Bronchial epithelial cell (primary cell): ENCODE data around the gene RNF10. TPM values are rescaled to one million over a fixed set of nuclear protein-coding genes. Genes with fewer than 3 reads are reported as not detected.
"Not testable (repeated sequence)": the region's sequence is repeated elsewhere in the genome, so short reads cannot be mapped to it uniquely, and the experiment has no call there.

Source experiments
- DNase-seq: peaks from one replicate; pipeline ENCODE4 v3.0.0-alpha.2; 2010; ENCODE audit warnings: low read depth
- FAIRE-seq: peaks from 2 replicates; lab custom pipeline; 2011; peaks lifted over from hg19 to GRCh38; lab: Jason Lieb, UNC
- H3K27me3 ChIP-seq: 2 replicates; pipeline ENCODE4 v1.5.1; 2011; ENCODE audit warnings: low read length; ENCODE audit not compliant: control insufficient read depth, insufficient read depth
- H3K36me3 ChIP-seq: 2 replicates; pipeline ENCODE4 v1.5.1; 2011; ENCODE audit warnings: low read length; ENCODE audit not compliant: control insufficient read depth, insufficient read depth
- H3K4me3 ChIP-seq: 2 replicates; pipeline ENCODE4 v1.5.1; 2011; ENCODE audit warnings: mild to moderate bottlenecking, low read depth, low read length, control low read depth
- total RNA-seq: library from RNA; depleted of rRNA; stranded (reverse); fragments of >200 nt; gene quantifications from 2 replicates; pipeline ENCODE4 v1.2.1, GENCODE V29; 2014
- TF ChIP-seq, protein P1 (sequence below): IDR thresholded peaks from 2 replicates; pipeline ENCODE4 v1.5.1; 2011; ENCODE audit warnings: mild to moderate bottlenecking, moderate library complexity, low read length, control low read depth, inconsistent platforms; ENCODE audit not compliant: insufficient read depth, severe bottlenecking

The RNF10 gene
- total RNA-seq, 1 donor from 2014 or later = 138 TPM

DNA sequence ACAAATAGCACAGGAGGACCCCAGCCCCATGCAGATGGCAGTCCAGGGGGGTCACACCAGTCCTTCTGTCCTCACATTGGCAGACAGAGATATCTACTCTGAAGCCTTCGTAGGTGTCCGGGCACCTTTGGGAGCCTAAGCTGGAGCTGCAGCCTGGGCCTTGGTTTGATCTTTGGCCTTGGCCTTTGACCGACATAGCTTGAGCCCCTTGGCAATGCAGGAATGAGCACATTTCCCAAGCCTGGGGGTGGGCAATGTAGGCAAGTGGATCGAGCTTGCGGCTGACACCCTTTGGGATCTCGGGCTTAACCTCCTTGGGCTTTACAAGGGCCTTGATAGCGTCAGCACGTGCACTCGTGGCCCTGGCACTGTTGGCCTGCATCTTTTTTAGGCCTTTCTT lies 11.6 kb upstream of the RNF10 start:
- TF ChIP-seq, protein P1, sequence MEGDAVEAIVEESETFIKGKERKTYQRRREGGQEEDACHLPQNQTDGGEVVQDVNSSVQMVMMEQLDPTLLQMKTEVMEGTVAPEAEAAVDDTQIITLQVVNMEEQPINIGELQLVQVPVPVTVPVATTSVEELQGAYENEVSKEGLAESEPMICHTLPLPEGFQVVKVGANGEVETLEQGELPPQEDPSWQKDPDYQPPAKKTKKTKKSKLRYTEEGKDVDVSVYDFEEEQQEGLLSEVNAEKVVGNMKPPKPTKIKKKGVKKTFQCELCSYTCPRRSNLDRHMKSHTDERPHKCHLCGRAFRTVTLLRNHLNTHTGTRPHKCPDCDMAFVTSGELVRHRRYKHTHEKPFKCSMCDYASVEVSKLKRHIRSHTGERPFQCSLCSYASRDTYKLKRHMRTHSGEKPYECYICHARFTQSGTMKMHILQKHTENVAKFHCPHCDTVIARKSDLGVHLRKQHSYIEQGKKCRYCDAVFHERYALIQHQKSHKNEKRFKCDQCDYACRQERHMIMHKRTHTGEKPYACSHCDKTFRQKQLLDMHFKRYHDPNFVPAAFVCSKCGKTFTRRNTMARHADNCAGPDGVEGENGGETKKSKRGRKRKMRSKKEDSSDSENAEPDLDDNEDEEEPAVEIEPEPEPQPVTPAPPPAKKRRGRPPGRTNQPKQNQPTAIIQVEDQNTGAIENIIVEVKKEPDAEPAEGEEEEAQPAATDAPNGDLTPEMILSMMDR = no peak
- no peak overlapping the region for H3K4me3 ChIP-seq
- no peak for DNase-seq
- no peak for FAIRE-seq
- no peaks in the 10 kb centered on the region for H3K36me3 ChIP-seq
- H3K27me3 ChIP-seq = no peaks in the 10 kb centered on the region

DNA sequence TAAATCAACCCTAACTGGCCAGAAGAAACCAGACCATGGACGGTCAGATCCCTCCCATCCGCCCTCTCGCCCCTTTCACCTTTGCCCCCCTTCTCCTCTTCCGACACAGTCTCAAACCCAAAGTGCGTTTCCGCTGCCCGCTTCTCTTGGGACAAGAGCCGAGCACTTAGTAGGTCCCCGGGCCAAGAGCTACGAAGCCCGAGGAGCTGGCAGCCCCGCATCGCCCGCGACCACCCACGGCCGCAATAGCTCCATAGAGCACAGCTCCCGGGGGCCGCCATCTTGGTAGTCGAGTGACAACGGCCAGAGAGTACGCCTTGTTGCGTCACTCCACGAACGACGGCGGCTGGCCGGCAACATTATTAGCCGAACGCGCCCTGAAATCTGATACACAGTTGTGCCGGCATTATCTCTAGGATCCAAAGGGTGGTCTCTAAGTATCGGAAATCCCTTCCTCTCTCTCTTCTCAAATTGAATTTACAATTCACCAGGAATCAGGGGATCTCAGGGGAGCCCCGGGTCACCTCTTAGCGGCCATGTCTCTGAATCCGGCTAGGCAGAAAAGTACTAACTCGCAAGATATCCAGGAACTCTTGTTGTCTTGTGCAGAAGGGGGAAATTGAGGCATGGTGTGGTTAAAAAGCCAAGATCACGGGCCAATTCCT lies 5.2 kb upstream of the RNF10 start, which contains the start of gene COQ5:
COQ5 (minus strand) TSS at position 298 of the 665 bp plus-strand sequence; CDS start at position 281, 17 bp downstream.
- TF ChIP-seq, protein P1 = no peak
- H3K27me3 ChIP-seq = no peaks in the 10 kb centered on the region
- peak; percentile 63 for DNase-seq
- H3K4me3 ChIP-seq = peak within 1 kb of the TSS; percentile 93
- FAIRE-seq = no peak
- H3K36me3 ChIP-seq = no peaks in the 10 kb centered on the region

DNA sequence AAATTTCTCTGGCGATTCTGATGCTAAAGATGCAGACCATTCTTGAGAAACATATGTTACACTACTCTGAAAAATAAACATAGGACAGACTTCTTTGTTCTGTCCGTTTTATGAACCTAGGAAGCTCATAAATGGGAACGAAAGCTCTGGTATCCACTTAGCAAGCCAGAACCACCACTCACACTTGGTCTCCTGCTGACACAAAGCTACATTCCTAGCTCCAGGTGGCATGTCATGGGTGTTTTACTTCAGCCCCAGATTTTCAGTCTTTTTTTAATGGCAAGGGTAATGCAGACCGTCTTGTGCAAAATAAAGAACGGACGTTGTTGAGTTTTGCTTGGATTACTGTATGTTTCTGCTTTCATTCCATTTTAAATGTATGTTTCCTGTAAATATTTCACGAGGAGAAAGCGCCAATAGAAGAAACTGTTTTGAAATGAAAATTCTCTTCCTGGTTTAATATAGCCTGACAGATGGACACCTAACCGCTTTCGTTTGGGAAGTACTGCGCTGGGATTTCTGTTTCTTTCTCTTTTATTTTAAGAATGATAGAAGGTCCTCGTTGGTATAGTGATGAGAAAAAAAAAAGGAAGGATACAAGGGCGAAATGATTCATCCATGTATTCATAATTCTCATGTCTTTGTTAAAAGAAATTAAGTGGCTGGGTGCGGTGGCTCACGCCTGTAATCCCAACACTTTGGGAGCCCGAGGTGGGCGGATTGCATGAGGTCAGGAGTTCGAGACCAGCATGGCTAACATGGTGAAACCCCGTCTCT lies 4.3 kb upstream of the RNF10 start:
- Histone ChIP-seq H3K4me3 (peak overlapping the region; percentile 93), H3K27me3 (no peaks in the 10 kb centered on the region), H3K36me3 (no peaks in the 10 kb centered on the region)
- FAIRE-seq (no peak), DNase-seq (peak; percentile 74)
- TF ChIP-seq, protein P1 = peak; percentile 35

DNA sequence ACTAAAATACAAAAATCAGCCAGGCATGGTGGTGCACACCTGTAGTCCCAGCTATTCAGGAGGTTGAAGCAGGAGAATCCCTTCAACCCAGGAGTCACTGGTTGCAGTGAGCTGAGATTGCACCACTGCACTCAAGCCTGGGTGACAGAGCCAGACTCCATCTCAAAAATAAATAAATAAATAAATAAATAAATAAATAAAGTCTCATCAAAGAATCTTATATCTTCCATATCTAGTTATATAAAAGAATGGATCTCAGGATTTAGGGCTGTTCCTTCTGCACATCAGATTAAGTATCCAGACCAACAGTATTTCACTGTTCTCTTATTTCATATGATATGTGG lies 3.8 kb upstream of the RNF10 start:
- H3K4me3 ChIP-seq = peak overlapping the region; percentile 93
- not testable (repeated sequence) for H3K27me3 ChIP-seq, FAIRE-seq, DNase-seq, H3K36me3 ChIP-seq

DNA sequence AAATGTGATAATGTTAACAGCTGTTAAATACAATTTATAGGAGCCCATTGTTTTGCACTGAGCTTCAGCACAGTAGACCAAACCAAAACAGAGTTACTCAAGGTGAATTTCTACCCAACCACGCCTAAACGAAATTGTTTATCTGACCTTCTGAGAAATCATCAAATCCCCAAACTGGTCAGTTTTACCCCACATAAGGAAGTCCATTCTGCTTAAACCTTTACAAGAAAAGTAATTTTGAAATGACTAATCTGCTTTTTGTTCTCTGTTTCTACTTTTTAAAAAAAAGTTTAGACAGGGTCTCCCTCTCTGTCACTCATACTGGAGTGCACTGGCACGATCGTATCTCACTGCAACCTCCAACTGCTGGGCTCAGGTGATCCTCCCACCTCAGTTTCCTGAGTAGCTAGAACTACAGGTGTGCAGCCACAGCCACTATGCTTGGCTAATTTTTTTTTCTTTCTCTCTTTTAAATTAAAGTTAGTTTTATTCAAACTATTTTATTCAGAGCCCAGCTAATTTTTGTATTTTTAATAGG lies 1.4 kb upstream of the RNF10 start:
- FAIRE-seq (no peak), DNase-seq (no peak)
- Histone ChIP-seq H3K27me3 (no peaks in the 10 kb centered on the region), H3K4me3 (no peak overlapping the region), H3K36me3 (peaks cover 2% of the 10 kb centered on the region)
- TF ChIP-seq, protein P1 = no peak
